ENCODE results near the gene RAB30.

Gene RAB30

DNA sequence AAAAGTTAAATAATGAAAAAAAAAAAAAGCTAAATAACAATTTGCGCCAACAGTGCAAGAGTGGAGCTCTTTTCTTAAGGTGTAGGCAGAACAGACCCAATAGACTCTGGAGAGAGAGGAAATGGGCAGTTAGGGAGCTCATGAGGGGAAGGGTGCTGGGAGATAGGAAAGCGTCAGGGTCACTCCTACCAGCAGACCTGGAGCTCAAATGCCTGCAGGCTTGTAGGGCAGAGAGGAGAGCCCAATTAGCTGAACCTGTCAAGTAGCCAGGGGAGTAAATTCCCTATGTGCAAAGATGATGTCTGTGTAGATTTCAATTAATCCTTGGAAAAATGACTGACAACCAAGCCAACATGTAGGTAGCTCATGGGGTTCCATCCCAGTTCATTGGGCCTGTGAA lies 73.0 kb downstream of the RAB30 start:
- TF ChIP-seq, protein P1, sequence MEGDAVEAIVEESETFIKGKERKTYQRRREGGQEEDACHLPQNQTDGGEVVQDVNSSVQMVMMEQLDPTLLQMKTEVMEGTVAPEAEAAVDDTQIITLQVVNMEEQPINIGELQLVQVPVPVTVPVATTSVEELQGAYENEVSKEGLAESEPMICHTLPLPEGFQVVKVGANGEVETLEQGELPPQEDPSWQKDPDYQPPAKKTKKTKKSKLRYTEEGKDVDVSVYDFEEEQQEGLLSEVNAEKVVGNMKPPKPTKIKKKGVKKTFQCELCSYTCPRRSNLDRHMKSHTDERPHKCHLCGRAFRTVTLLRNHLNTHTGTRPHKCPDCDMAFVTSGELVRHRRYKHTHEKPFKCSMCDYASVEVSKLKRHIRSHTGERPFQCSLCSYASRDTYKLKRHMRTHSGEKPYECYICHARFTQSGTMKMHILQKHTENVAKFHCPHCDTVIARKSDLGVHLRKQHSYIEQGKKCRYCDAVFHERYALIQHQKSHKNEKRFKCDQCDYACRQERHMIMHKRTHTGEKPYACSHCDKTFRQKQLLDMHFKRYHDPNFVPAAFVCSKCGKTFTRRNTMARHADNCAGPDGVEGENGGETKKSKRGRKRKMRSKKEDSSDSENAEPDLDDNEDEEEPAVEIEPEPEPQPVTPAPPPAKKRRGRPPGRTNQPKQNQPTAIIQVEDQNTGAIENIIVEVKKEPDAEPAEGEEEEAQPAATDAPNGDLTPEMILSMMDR (conservative IDR thresholded peaks at IDR 0.05) = no peak
- TF ChIP-seq ZFX (IDR thresholded peaks at IDR 0.05) = no peak
- H3K27ac ChIP-seq = peak overlapping the region; percentile 23; the same call in 1 of the 2 replicates

DNA sequence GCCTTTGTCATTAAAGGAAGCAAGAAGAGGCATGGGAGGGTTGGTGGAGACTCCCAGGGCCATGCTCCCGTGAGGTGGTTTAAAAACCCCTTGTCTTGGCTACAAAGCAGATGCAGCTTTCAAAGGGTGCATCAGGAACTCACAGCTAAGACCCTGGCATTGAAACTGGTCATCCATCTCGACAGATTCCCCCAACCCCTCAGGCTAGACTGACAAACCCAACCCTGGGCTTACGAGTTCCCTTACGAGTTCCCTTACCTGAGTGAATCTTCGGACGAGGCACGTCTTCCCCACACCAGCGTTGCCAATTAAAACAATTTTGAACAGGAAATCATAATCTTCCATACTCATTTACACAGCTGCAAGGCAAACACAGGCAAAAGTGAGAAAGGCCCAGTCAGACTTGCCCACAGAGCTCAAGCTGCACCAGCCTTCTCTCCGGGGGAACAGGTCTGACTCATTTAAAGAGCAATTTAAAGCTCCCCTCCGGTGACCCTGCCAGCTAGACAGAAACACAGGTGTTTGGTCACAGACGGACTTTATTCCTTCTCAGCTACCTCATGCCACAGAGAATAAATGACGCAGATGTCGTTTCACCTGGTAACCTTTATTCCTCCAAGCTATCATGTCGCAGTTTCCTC lies 74.6 kb downstream of the RAB30 start:
- no peak for TF ChIP-seq ZFX (IDR thresholded peaks at IDR 0.05)
- TF ChIP-seq, protein P1 (conservative IDR thresholded peaks at IDR 0.05) = no peak
- H3K27ac ChIP-seq = peak overlapping the region; percentile 71

DNA sequence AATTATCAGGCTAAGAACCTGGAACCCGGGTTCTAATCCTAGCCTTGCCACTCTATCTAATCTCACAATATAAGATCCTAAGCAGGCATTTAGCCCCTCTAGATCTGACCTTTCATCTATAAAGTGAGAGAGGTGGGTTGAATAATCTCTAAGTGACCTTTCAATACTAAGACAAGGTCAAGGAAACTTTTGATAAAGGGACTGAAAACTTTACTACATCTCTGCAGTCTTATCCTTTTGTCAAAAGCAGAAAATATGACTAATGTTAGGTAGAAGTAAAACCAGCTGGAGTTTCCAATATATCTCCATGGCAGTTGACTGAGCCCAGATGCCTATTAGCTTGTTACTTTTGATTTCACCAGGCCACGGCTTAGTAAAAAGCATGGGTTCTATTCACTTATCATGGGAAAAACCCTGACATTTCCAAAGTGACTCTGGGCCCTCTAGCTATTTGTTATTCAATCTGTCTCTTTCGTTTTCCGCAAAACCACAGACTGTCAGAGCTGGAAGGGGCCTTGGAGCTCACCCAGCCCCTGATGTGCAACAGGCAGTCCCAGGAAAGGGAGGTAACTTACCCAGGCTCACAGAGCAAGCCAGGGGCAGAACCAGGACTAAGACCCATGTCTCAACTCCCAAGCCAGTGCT lies 75.8 kb downstream of the RAB30 start:
- TF ChIP-seq, protein P1 (conservative IDR thresholded peaks at IDR 0.05) = no peak
- no peak for TF ChIP-seq ZFX (IDR thresholded peaks at IDR 0.05)
- peak overlapping the region; percentile 41; the same call in 1 of the 2 replicates for H3K27ac ChIP-seq

DNA sequence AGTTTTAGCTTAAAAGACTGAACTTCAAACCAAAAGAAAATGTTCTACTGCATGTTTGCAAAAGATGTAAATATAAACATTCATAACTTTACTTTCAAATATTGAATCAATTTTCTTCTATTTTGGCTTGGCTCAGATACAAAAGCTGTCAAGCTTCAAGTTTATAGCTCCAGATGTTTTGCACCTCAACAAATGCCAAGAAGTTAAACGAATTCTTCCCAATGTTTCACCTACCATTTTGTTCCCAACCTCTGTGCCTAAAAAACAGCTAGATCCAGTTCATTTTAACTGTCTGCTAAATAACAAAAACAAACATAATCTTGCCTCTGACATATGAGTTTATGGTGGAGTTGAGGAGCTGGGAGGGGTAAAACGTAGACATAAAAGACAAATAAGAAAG lies 76.5 kb downstream of the RAB30 start:
- no peak overlapping the region for H3K27ac ChIP-seq
- TF ChIP-seq ZFX (IDR thresholded peaks at IDR 0.05) = no peak

DNA sequence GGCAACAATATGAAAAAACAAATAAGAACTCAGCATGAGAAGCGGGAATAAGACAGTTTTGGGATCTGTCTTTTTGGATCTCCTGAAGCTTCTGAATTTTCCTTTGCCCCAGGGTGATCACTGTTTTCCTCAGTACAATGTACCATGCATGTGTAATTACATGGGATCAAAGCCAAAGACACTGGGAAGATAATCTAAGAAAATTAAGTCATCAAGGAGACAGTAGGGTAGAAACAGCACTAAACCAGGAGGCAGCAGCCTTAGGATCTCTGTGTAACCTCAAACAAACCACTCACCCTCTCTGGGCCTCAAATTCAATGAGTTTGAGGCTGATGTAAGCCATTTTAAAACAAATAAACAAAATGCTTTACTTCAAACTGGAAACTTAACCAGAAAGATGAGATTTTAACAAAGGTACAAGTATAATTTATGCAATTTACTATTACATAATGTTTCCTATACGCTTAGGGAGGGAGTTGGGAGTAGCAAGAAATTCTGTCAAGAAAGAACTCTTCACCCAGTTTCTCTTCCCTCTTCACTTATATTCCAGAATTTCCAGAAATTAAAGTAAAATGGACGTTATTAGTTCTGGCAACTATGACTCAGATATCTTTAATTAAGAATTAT lies 77.0 kb downstream of the RAB30 start:
- H3K27ac ChIP-seq = no peak overlapping the region
- TF ChIP-seq, protein P1 (conservative IDR thresholded peaks at IDR 0.05) = no peak
- TF ChIP-seq ZFX (IDR thresholded peaks at IDR 0.05) = no peak

DNA sequence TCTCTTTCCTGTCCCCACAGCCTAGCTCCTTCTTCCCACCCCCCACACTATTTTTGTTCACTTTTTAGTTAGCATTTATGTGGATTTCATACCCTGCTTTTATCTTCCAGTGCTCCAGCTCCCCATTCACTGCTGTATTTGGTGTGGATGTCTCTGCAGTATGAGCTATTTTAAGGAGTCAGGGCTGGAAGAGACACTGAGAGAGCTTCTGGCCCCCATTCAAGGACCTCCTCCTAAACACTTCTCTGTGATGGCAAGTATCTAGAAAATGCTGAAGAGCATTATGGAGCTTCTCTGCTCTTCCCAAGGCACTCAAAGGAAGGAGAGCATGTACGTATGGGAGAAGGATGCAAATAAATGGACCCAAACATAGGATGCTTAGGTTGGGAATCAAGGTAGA lies 79.5 kb downstream of the RAB30 start:
- no peak overlapping the region for H3K27ac ChIP-seq
- TF ChIP-seq, protein P1 (conservative IDR thresholded peaks at IDR 0.05) = no peak
- no peak for TF ChIP-seq ZFX (IDR thresholded peaks at IDR 0.05)

DNA sequence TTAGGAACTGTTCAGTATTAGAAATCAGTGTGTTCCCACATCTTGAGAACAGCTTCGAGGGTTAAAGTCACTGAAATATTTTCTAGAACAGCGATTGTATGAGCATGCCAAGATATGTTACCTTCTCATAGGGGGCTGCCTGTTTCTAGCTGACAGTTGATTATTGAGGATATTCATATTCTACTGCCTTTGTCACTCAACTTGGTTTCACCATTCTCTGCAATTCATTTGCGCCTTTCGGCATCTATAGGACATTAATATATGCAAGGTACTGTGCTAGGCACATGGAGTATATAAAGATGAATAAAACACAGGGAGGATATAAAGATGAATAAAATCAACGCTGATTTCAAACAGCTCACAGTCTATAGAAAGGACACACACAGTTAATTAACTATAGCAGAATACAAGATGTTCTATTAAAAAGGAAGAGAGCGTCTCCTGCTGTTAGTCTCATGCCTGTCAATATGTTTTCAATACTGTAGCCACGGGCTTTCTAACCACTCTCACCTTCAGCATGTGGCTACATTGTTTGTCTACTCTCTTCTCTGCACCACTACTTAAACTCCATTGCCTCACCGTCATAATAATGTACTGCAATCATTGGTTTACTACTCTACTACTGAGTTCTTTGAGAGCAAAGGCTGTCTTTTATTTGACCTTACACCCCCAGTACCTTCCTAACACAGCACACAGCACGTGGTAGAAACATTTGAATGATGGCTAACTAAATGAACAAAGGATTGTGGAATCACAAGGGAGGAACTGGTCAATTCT lies 81.9 kb downstream of the RAB30 start:
- H3K27ac ChIP-seq = no peak overlapping the region
- TF ChIP-seq ZFX (IDR thresholded peaks at IDR 0.05) = no peak
- TF ChIP-seq, protein P1 (conservative IDR thresholded peaks at IDR 0.05) = no peak

Measured in C4-2B (cell line).